HFFc6 (cell line): ENCODE measurements around the gene SPIB. TPM values are rescaled to one million over a fixed set of nuclear protein-coding genes. Genes with fewer than 3 reads are reported as not detected.
A peak's percentile ranks its signal among the peaks of the same experiment; 100 is the strongest.

Source experiments
- DNase-seq: peaks from one replicate; pipeline ENCODE4 v3.0.0-alpha.2; 2018
- H3K27ac Mint-ChIP-seq: 2 replicates; pipeline ENCODE4 v1.8.0; 2020; ENCODE audit warnings: mild to moderate bottlenecking, mixed read lengths
- H3K27me3 Mint-ChIP-seq: 2 replicates; pipeline ENCODE4 v1.8.0; 2021; ENCODE audit warnings: mild to moderate bottlenecking, moderate library complexity, mixed read lengths; ENCODE audit not compliant: insufficient read depth
- H3K36me3 Mint-ChIP-seq: 2 replicates; pipeline ENCODE4 v1.8.0; 2021; ENCODE audit warnings: low read depth, mixed read lengths
- H3K4me1 Mint-ChIP-seq: 2 replicates; pipeline ENCODE4 v1.8.0; 2020; ENCODE audit warnings: low read depth, mixed read lengths
- H3K4me3 Mint-ChIP-seq: 2 replicates; pipeline ENCODE4 v1.8.0; 2020; ENCODE audit warnings: mild to moderate bottlenecking, moderate library complexity, mixed read lengths
- H3K9me3 Mint-ChIP-seq: 2 replicates; pipeline ENCODE4 v1.8.0; 2020; ENCODE audit warnings: mild to moderate bottlenecking, mixed read lengths
- CTCF ChIP-seq: fragments of 200-600 bp; sonication (generic); IDR thresholded peaks from 2 replicates; pipeline ENCODE4 v1.5.0; 2021; ENCODE audit warnings: antibody characterized with exemption, mild to moderate bottlenecking
- long read RNA-seq: library from polyadenylated mRNA; unstranded; transcript quantifications from one replicate; pipeline ENCODE4 v2.0.0, GENCODE V29; 2019
- total RNA-seq, 6 experiments: library from RNA; stranded (reverse); fragmentation: NEBNext Ultra II Directional; extraction: Animal tissue kit (Norgen Biotek cat#: 25700); gene quantifications; 2 replicates in 1 of 6; 3 replicates in 5 of 6; pipeline ENCODE4 v1.2.3, GENCODE V29; 2021

Gene SPIB
- not detected for total RNA-seq
- long read RNA-seq, result 0 reads

GRCh38 chr19:50418176-50419021, at the start of gene SPIB:
Gene SPIB (plus strand): TSS chr19:50418938. CDS start chr19:50418963, 25 bp downstream.
- Mint-ChIP-seq H3K27ac (no peak within 1 kb of the TSS), H3K4me1 (peaks cover 6% of the 10 kb centered on the region), H3K27me3 (peaks cover 6% of the 10 kb centered on the region), H3K36me3 (no peaks in the 10 kb centered on the region), H3K4me3 (peak within 1 kb of the TSS; percentile 42; the same call in 1 of the 2 replicates), H3K9me3 (no peaks in the 10 kb centered on the region)
- no peak for TF ChIP-seq CTCF
- no peak for DNase-seq

GRCh38 chr19:50371914-50372475, 46.7 kb upstream of the SPIB start:
- Mint-ChIP-seq H3K9me3 (no peaks in the 10 kb centered on the region), H3K4me3 (no peak overlapping the region), H3K27me3 (peaks cover 7% of the 10 kb centered on the region), H3K27ac (no peak overlapping the region), H3K36me3 (no peaks in the 10 kb centered on the region), H3K4me1 (peaks cover 16% of the 10 kb centered on the region)
- DNase-seq, result no peak
- TF ChIP-seq CTCF, result no peak

GRCh38 chr19:50376166-50377050, 42.3 kb upstream of the SPIB start, which contains the start of gene NR1H2:
Gene NR1H2 (plus strand): TSS chr19:50376457. CDS start chr19:50377606, 1,149 bp downstream.
- H3K4me3 Mint-ChIP-seq, result peak within 1 kb of the TSS; percentile 99
- peak; percentile 96 for DNase-seq
- peaks cover 20% of the 10 kb centered on the region for H3K36me3 Mint-ChIP-seq
- peaks cover 3% of the 10 kb centered on the region for H3K27me3 Mint-ChIP-seq
- H3K9me3 Mint-ChIP-seq, result no peaks in the 10 kb centered on the region
- peak within 1 kb of the TSS; percentile 100 for H3K27ac Mint-ChIP-seq
- no peaks in the 10 kb centered on the region; the same call in 1 of the 2 replicates for H3K4me1 Mint-ChIP-seq
- TF ChIP-seq CTCF, result no peak

GRCh38 chr19:50377051-50377461, 41.7 kb upstream of the SPIB start:
- Mint-ChIP-seq H3K9me3 (no peaks in the 10 kb centered on the region), H3K4me3 (peak overlapping the region; percentile 99), H3K27ac (no peak overlapping the region), H3K4me1 (no peaks in the 10 kb centered on the region; the same call in 1 of the 2 replicates), H3K36me3 (peaks cover 20% of the 10 kb centered on the region), H3K27me3 (peaks cover 3% of the 10 kb centered on the region)
- no peak for TF ChIP-seq CTCF
- DNase-seq, result no peak

GRCh38 chr19:50377517-50377916, 41.2 kb upstream of the SPIB start:
- Mint-ChIP-seq H3K9me3 (no peaks in the 10 kb centered on the region), H3K4me3 (no peak overlapping the region), H3K4me1 (no peaks in the 10 kb centered on the region; the same call in 1 of the 2 replicates), H3K27me3 (peaks cover 3% of the 10 kb centered on the region), H3K27ac (no peak overlapping the region), H3K36me3 (peaks cover 20% of the 10 kb centered on the region)
- no peak for TF ChIP-seq CTCF
- no peak for DNase-seq
